Measurements from ENCODE around the gene A4GALT.

GRCh38 chr22:42766860-42767259 lies 46.2 kb upstream of the A4GALT start:
- TF ChIP-seq CTCF (IDR thresholded peaks at IDR 0.05; ENCODE audit: low read length) (no peak), EZH2 (IDR thresholded peaks at IDR 0.05; ENCODE audit: borderline replicate concordance, low read length) (no peak)
